ENCODE measurements around the gene SPTB. TPM values are rescaled to one million over a fixed set of nuclear protein-coding genes. Genes with fewer than 3 reads are reported as not detected.

SPTB gene
- total and polyA plus RNA-seq, 4 donors, result 1.1 to 7.9 (median 3.5) TPM

GRCh38 chr14:64725879-64726584 lies 153.7 kb downstream of the SPTB start:
- intact Hi-C loops (cut with DNase I), result loop anchor here (5.0 to 10.0 kb wide), 2 partner anchors 36 to 51 kb away; no protein-coding TSS in a partner anchor
- Histone ChIP-seq H3K9me3 (ENCODE audit: control insufficient read depth, low read length) (no peaks in the 10 kb centered on the region), H3K27me3 (ENCODE audit: control insufficient read depth in 1 of 2, insufficient read depth in 2 of 2, low read length in 1 of 2) (no peaks in the 10 kb centered on the region), H3K4me1 (ENCODE audit: control insufficient read depth in 1 of 2, insufficient read depth in 2 of 2, low read length in 2 of 2) (peaks cover 0 to under 1% of the 10 kb centered on the region in 2 donors), H3K27ac (ENCODE audit: low read depth in 1 of 2, low read length in 2 of 2) (no peak overlapping the region), H3K36me3 (ENCODE audit: control insufficient read depth in 1 of 2, insufficient read depth in 2 of 2, low read length in 1 of 2) (no peaks in the 10 kb centered on the region), H3K4me3 (ENCODE audit: low read length in 2 of 2) (no peak overlapping the region)
- peak in 1 of 2 donors; percentile 10 for DNase-seq
- ATAC-seq (ENCODE audit: low FRiP score), result no peak
- 88 to 90% methylated on average over 6 of the region's 6 CpGs for WGBS, 2 donors

GRCh38 chr14:64725261-64725815 lies 154.4 kb downstream of the SPTB start:
- ATAC-seq (ENCODE audit: low FRiP score), result no peak
- DNase-seq, result peak in 1 of 2 donors; percentile 25
- Histone ChIP-seq H3K4me3 (ENCODE audit: low read length in 2 of 2) (no peak overlapping the region), H3K36me3 (ENCODE audit: control insufficient read depth in 1 of 2, insufficient read depth in 2 of 2, low read length in 1 of 2) (no peaks in the 10 kb centered on the region), H3K27ac (ENCODE audit: low read depth in 1 of 2, low read length in 2 of 2) (no peak overlapping the region), H3K27me3 (ENCODE audit: control insufficient read depth in 1 of 2, insufficient read depth in 2 of 2, low read length in 1 of 2) (no peaks in the 10 kb centered on the region), H3K9me3 (ENCODE audit: control insufficient read depth, low read length) (no peaks in the 10 kb centered on the region), H3K4me1 (ENCODE audit: control insufficient read depth in 1 of 2, insufficient read depth in 2 of 2, low read length in 2 of 2) (peaks cover 0 to 3% of the 10 kb centered on the region in 2 donors)
- intact Hi-C loops (cut with DNase I), result loop anchor here (5.0 to 10.0 kb wide), 2 partner anchors 37 to 51 kb away; no protein-coding TSS in a partner anchor
- 19 to 26% methylated on average over 3 of the region's 3 CpGs for WGBS, 2 donors

GRCh38 chr14:64724578-64724930 lies 155.2 kb downstream of the SPTB start:
- intact Hi-C loops (cut with DNase I), result loop anchor here in 1 of 2 donors (10.0 kb wide), 1 partner anchor 50 kb away; no protein-coding TSS in a partner anchor
- Histone ChIP-seq H3K27me3 (ENCODE audit: control insufficient read depth in 1 of 2, insufficient read depth in 2 of 2, low read length in 1 of 2) (no peaks in the 10 kb centered on the region), H3K36me3 (ENCODE audit: control insufficient read depth in 1 of 2, insufficient read depth in 2 of 2, low read length in 1 of 2) (no peaks in the 10 kb centered on the region), H3K4me3 (ENCODE audit: low read length in 2 of 2) (no peak overlapping the region), H3K4me1 (ENCODE audit: control insufficient read depth in 1 of 2, insufficient read depth in 2 of 2, low read length in 2 of 2) (peaks cover 0 to 5% of the 10 kb centered on the region in 2 donors), H3K9me3 (ENCODE audit: control insufficient read depth, low read length) (no peaks in the 10 kb centered on the region), H3K27ac (ENCODE audit: low read depth in 1 of 2, low read length in 2 of 2) (no peak overlapping the region)
- 29 to 60% methylated on average over 1 of the region's 1 CpG for WGBS, 2 donors
- no peak for ATAC-seq (ENCODE audit: low FRiP score)
- DNase-seq, result peak in 1 of 2 donors; percentile 50

- Histone ChIP-seq H3K9me3 (ENCODE audit: control insufficient read depth, low read length) (no peaks in the 10 kb centered on the region), H3K27me3 (ENCODE audit: control insufficient read depth in 1 of 2, insufficient read depth in 2 of 2, low read length in 1 of 2) (no peaks in the 10 kb centered on the region), H3K4me1 (ENCODE audit: control insufficient read depth in 1 of 2, insufficient read depth in 2 of 2, low read length in 2 of 2) (peaks cover 0 to 7% of the 10 kb centered on the region in 2 donors), H3K4me3 (ENCODE audit: low read length in 2 of 2) (no peak overlapping the region), H3K27ac (ENCODE audit: low read depth in 1 of 2, low read length in 2 of 2) (peak overlapping the region in 1 of 2 donors; percentile 16), H3K36me3 (ENCODE audit: control insufficient read depth in 1 of 2, insufficient read depth in 2 of 2, low read length in 1 of 2) (no peaks in the 10 kb centered on the region)
- intact Hi-C loops (cut with DNase I), result loop anchor here in 1 of 2 donors (10.0 kb wide), 1 partner anchor 49 kb away; no protein-coding TSS in a partner anchor
- 48 to 54% methylated on average over 15 of the region's 15 CpGs for WGBS, 2 donors
- ATAC-seq (ENCODE audit: low FRiP score) (no peak), DNase-seq (peak in 1 of 2 donors; percentile 51)
Observed at GRCh38 chr14:64723691-64724577, 155.8 kb downstream of the SPTB start.

GRCh38 chr14:64722842-64723447 lies 156.8 kb downstream of the SPTB start:
- peaks cover 5 to 11% of the 10 kb centered on the region in 2 donors for H3K4me1 ChIP-seq (ENCODE audit: control insufficient read depth in 1 of 2, insufficient read depth in 2 of 2, low read length in 2 of 2)
- intact Hi-C loops (cut with DNase I), result loop anchor here in 1 of 2 donors (10.0 kb wide), 1 partner anchor 48 kb away; no protein-coding TSS in a partner anchor
- H3K9me3 ChIP-seq (ENCODE audit: control insufficient read depth, low read length), result no peaks in the 10 kb centered on the region
- H3K27ac ChIP-seq (ENCODE audit: low read depth in 1 of 2, low read length in 2 of 2), result peak overlapping the region; percentile 12 to 93
- 78 to 83% methylated on average over 5 of the region's 5 CpGs for WGBS, 2 donors
- no peak overlapping the region for H3K4me3 ChIP-seq (ENCODE audit: low read length in 2 of 2)
- DNase-seq (peak in 1 of 2 donors; percentile 33), ATAC-seq (ENCODE audit: low FRiP score) (no peak)
- no peaks in the 10 kb centered on the region for H3K27me3 ChIP-seq (ENCODE audit: control insufficient read depth in 1 of 2, insufficient read depth in 2 of 2, low read length in 1 of 2)
- no peaks in the 10 kb centered on the region for H3K36me3 ChIP-seq (ENCODE audit: control insufficient read depth in 1 of 2, insufficient read depth in 2 of 2, low read length in 1 of 2)

- ATAC-seq (ENCODE audit: low FRiP score), result no peak
- intact Hi-C loops (cut with DNase I), result loop anchor here in 1 of 2 donors (10.0 kb wide), 1 partner anchor 47 kb away; no protein-coding TSS in a partner anchor
- H3K36me3 ChIP-seq (ENCODE audit: control insufficient read depth in 1 of 2, insufficient read depth in 2 of 2, low read length in 1 of 2), result no peaks in the 10 kb centered on the region
- DNase-seq, result peak in 1 of 2 donors; percentile 45
- peak overlapping the region; percentile 64 to 93 for H3K27ac ChIP-seq (ENCODE audit: low read depth in 1 of 2, low read length in 2 of 2)
- 7 to 17% methylated on average over 9 of the region's 9 CpGs for WGBS, 2 donors
- H3K4me1 ChIP-seq (ENCODE audit: control insufficient read depth in 1 of 2, insufficient read depth in 2 of 2, low read length in 2 of 2), result peaks cover 11 to 15% of the 10 kb centered on the region in 2 donors
- H3K4me3 ChIP-seq (ENCODE audit: low read length in 2 of 2), result no peak overlapping the region
- no peaks in the 10 kb centered on the region for H3K9me3 ChIP-seq (ENCODE audit: control insufficient read depth, low read length)
- no peaks in the 10 kb centered on the region for H3K27me3 ChIP-seq (ENCODE audit: control insufficient read depth in 1 of 2, insufficient read depth in 2 of 2, low read length in 1 of 2)
Observed at GRCh38 chr14:64721899-64722298, 157.8 kb downstream of the SPTB start.

GRCh38 chr14:64721391-64721791 lies 158.3 kb downstream of the SPTB start:
- intact Hi-C loops (cut with DNase I), result loop anchor here in 1 of 2 donors (10.0 kb wide), 1 partner anchor 47 kb away; no protein-coding TSS in a partner anchor
- peaks cover 11 to 17% of the 10 kb centered on the region in 2 donors for H3K4me1 ChIP-seq (ENCODE audit: control insufficient read depth in 1 of 2, insufficient read depth in 2 of 2, low read length in 2 of 2)
- peak; percentile 88 for ATAC-seq (ENCODE audit: low FRiP score)
- peak; percentile 89 to 90 for DNase-seq
- no peaks in the 10 kb centered on the region for H3K9me3 ChIP-seq (ENCODE audit: control insufficient read depth, low read length)
- H3K36me3 ChIP-seq (ENCODE audit: control insufficient read depth in 1 of 2, insufficient read depth in 2 of 2, low read length in 1 of 2), result no peaks in the 10 kb centered on the region
- H3K27ac ChIP-seq (ENCODE audit: low read depth in 1 of 2, low read length in 2 of 2), result peak overlapping the region; percentile 64 to 96
- no peaks in the 10 kb centered on the region for H3K27me3 ChIP-seq (ENCODE audit: control insufficient read depth in 1 of 2, insufficient read depth in 2 of 2, low read length in 1 of 2)
- WGBS, 2 donors, result 0 to 7% methylated on average over 5 of the region's 5 CpGs
- no peak overlapping the region for H3K4me3 ChIP-seq (ENCODE audit: low read length in 2 of 2)

GRCh38 chr14:64720131-64720576 lies 159.6 kb downstream of the SPTB start:
- DNase-seq (peak in 1 of 2 donors; percentile 70), ATAC-seq (ENCODE audit: low FRiP score) (no peak)
- H3K27me3 ChIP-seq (ENCODE audit: control insufficient read depth in 1 of 2, insufficient read depth in 2 of 2, low read length in 1 of 2), result no peaks in the 10 kb centered on the region
- H3K36me3 ChIP-seq (ENCODE audit: control insufficient read depth in 1 of 2, insufficient read depth in 2 of 2, low read length in 1 of 2), result no peaks in the 10 kb centered on the region
- H3K4me3 ChIP-seq (ENCODE audit: low read length in 2 of 2), result no peak overlapping the region
- intact Hi-C loops (cut with DNase I), result loop anchor here in 1 of 2 donors (10.0 kb wide), 1 partner anchor 45 kb away; no protein-coding TSS in a partner anchor
- H3K4me1 ChIP-seq (ENCODE audit: control insufficient read depth in 1 of 2, insufficient read depth in 2 of 2, low read length in 2 of 2), result peaks cover 11 to 21% of the 10 kb centered on the region in 2 donors
- WGBS, 2 donors, result 28 to 36% methylated on average over 7 of the region's 7 CpGs
- no peaks in the 10 kb centered on the region for H3K9me3 ChIP-seq (ENCODE audit: control insufficient read depth, low read length)
- H3K27ac ChIP-seq (ENCODE audit: low read depth in 1 of 2, low read length in 2 of 2), result peak overlapping the region in 1 of 2 donors; percentile 96
